Breast epithelium (tissue), 4 donors: Measurements from ENCODE around the gene TREM2. TPM values are rescaled to one million over a fixed set of nuclear protein-coding genes. Genes with fewer than 3 reads are reported as not detected.

Experiments
- DNase-seq, 2 donors: peaks; one replicate each; pipeline ENCODE4 v3.0.0-alpha.2; 2019; ENCODE audit warnings: low spot score in 2 of 2
- H3K27ac ChIP-seq, 2 donors: fragments of 200-600 bp; sonication (generic) in 1 of 2; one replicate each; pipeline ENCODE4 v1.5.1; 2016 to 2019; ENCODE audit warnings: mild to moderate bottlenecking in 1 of 2
- H3K27me3 ChIP-seq, 2 donors: fragments of 200-600 bp; sonication (generic) in 1 of 2; one replicate each; pipeline versions ENCODE4 v1.5.1 to v1.6.0; 2017 to 2019; ENCODE audit warnings: control low read depth in 1 of 2, mild to moderate bottlenecking in 1 of 2
- H3K36me3 ChIP-seq: fragments of 200-600 bp; one replicate; pipeline ENCODE4 v1.5.1; 2019
- H3K4me1 ChIP-seq, 2 donors: fragments of 200-600 bp; sonication (generic); one replicate each; pipeline ENCODE4 v1.5.1; 2016 to 2019; ENCODE audit warnings: control low read depth in 1 of 2
- H3K4me3 ChIP-seq, 3 donors: fragments of 200-600 bp; sonication (generic); 1 replicate in 2 of 3; 2 replicates in 1 of 3; pipeline ENCODE4 v1.5.1; 2016 to 2019; ENCODE audit warnings: mild to moderate bottlenecking in 3 of 3, moderate library complexity in 2 of 3
- H3K9me3 ChIP-seq, 2 donors: fragments of 200-600 bp; sonication (generic) in 1 of 2; one replicate each; pipeline ENCODE4 v1.5.1; 2016 to 2019; ENCODE audit warnings: control low read depth in 1 of 2
- CTCF ChIP-seq, 3 donors: fragments of 450-650 bp; IDR thresholded peaks; one replicate each; pipeline ENCODE4 v1.5.1; 2016 to 2017; ENCODE audit warnings: antibody characterized with exemption in 3 of 3, mild to moderate bottlenecking in 3 of 3, moderate library complexity in 3 of 3
- POLR2A ChIP-seq: fragments of 450-650 bp; IDR thresholded peaks from one replicate; pipeline ENCODE4 v1.6.1; 2016; ENCODE audit warnings: antibody characterized with exemption, mild to moderate bottlenecking, moderate library complexity
- POLR2AphosphoS5 ChIP-seq, 3 donors: sonication (generic); formaldehyde crosslinking; IDR thresholded peaks; one replicate each; pipeline ENCODE4 v1.6.1; 2017; ENCODE audit warnings: antibody characterized with exemption in 3 of 3
- intact Hi-C: fragments of 100-400 bp; cut with DNase I; formaldehyde crosslinking; loops from one replicate; pipeline ENCODE4 v1.15.1; 2023; ENCODE audit warnings: low total_unique reads
- total RNA-seq, 3 donors: library from RNA; depleted of rRNA; stranded (reverse); fragments of >200 nt; gene quantifications; one replicate each; pipeline ENCODE4 v1.1.0, GENCODE V29; 2016

Gene TREM2
- total RNA-seq, 3 donors from 2014 or later, result 7.7 to 31.6 (median 10.5) TPM

GRCh38 chr6:41167173-41167963 is 4.5 kb upstream of the TREM2 start:
- Histone ChIP-seq H3K27me3 (no peaks in the 10 kb centered on the region), H3K4me1 (no peaks in the 10 kb centered on the region), H3K9me3 (no peaks in the 10 kb centered on the region), H3K36me3 (no peaks in the 10 kb centered on the region), H3K4me3 (no peak overlapping the region), H3K27ac (no peak overlapping the region)
- DNase-seq, result no peak
- intact Hi-C loops, result no loop called here
- TF ChIP-seq POLR2A (no peak), CTCF (IDR thresholded peaks at IDR 0.05) (no peak), POLR2AphosphoS5 (IDR thresholded peaks at IDR 0.05) (no peak)

GRCh38 chr6:41164551-41165120 is 1.7 kb upstream of the TREM2 start:
- no peaks in the 10 kb centered on the region for H3K36me3 ChIP-seq
- DNase-seq, result no peak
- TF ChIP-seq CTCF (IDR thresholded peaks at IDR 0.05), result no peak
- TF ChIP-seq POLR2A, result no peak
- no peak for TF ChIP-seq POLR2AphosphoS5 (IDR thresholded peaks at IDR 0.05)
- intact Hi-C loops, result no loop called here
- H3K9me3 ChIP-seq, result no peaks in the 10 kb centered on the region
- H3K4me1 ChIP-seq, result no peaks in the 10 kb centered on the region
- peaks cover 0 to 2% of the 10 kb centered on the region in 2 donors for H3K27me3 ChIP-seq
- H3K27ac ChIP-seq, result no peak overlapping the region
- no peak overlapping the region for H3K4me3 ChIP-seq

- no peak overlapping the region for H3K4me3 ChIP-seq
- no peak overlapping the region for H3K27ac ChIP-seq
- TF ChIP-seq POLR2AphosphoS5 (IDR thresholded peaks at IDR 0.05) (no peak), CTCF (IDR thresholded peaks at IDR 0.05) (no peak), POLR2A (no peak)
- H3K36me3 ChIP-seq, result no peaks in the 10 kb centered on the region
- no peaks in the 10 kb centered on the region for H3K9me3 ChIP-seq
- intact Hi-C loops, result no loop called here
- DNase-seq, result no peak
- peaks cover 0 to 4% of the 10 kb centered on the region in 2 donors for H3K27me3 ChIP-seq
- H3K4me1 ChIP-seq, result no peaks in the 10 kb centered on the region
Measured at GRCh38 chr6:41163419-41163717, 452 bp upstream of the TREM2 start.

GRCh38 chr6:41161851-41162552 is 914 bp downstream of the TREM2 start:
- peak overlapping the region in 1 of 3 donors; percentile 23 for H3K4me3 ChIP-seq
- no peak for DNase-seq
- H3K4me1 ChIP-seq, result no peaks in the 10 kb centered on the region
- H3K27ac ChIP-seq, result no peak overlapping the region
- intact Hi-C loops, result no loop called here
- no peaks in the 10 kb centered on the region for H3K36me3 ChIP-seq
- peaks cover 0 to 4% of the 10 kb centered on the region in 2 donors for H3K27me3 ChIP-seq
- TF ChIP-seq CTCF (IDR thresholded peaks at IDR 0.05), result no peak
- no peak for TF ChIP-seq POLR2A
- TF ChIP-seq POLR2AphosphoS5 (IDR thresholded peaks at IDR 0.05), result no peak
- H3K9me3 ChIP-seq, result no peaks in the 10 kb centered on the region

- TF ChIP-seq CTCF (IDR thresholded peaks at IDR 0.05), result no peak
- TF ChIP-seq POLR2A, result no peak
- no peak for TF ChIP-seq POLR2AphosphoS5 (IDR thresholded peaks at IDR 0.05)
- Histone ChIP-seq H3K9me3 (no peaks in the 10 kb centered on the region), H3K27me3 (peaks cover 0 to 4% of the 10 kb centered on the region in 2 donors), H3K36me3 (no peaks in the 10 kb centered on the region), H3K4me1 (no peaks in the 10 kb centered on the region), H3K4me3 (no peak overlapping the region), H3K27ac (no peak overlapping the region)
- no peak for DNase-seq
- intact Hi-C loops, result no loop called here
Measured at GRCh38 chr6:41161380-41161779, 1.5 kb downstream of the TREM2 start.
